Liver (tissue), 3 donors: Measurements from ENCODE around the gene HMG20B.

ENCODE experiments used
- CTCF ChIP-seq: fragments of 150-350 bp; IDR thresholded peaks from 2 replicates; pipeline ENCODE4 v1.5.1; 2017; ENCODE audit warnings: improper control_type of control experiment, low read depth, low read length; ENCODE audit not compliant: missing input control
- GABPA ChIP-seq, 2 donors: IDR thresholded peaks in 1 of 2; conservative IDR thresholded peaks in 1 of 2; 2 replicates each; pipeline ENCODE4 v1.6.1; 2016; ENCODE audit warnings: antibody characterized with exemption in 2 of 2, mild to moderate bottlenecking in 1 of 2, moderate library complexity in 1 of 2
- JUND ChIP-seq, 2 donors: IDR thresholded peaks; 2 replicates each; pipeline ENCODE4 v1.6.1; 2016; ENCODE audit warnings: antibody characterized with exemption in 2 of 2
- NR2F2 ChIP-seq: IDR thresholded peaks from 2 replicates; pipeline ENCODE4 v1.6.1; 2016; ENCODE audit warnings: antibody characterized with exemption
- RAD21 ChIP-seq, 2 donors: IDR thresholded peaks; 2 replicates each; pipeline ENCODE4 v1.6.1; 2016; ENCODE audit warnings: antibody characterized with exemption in 2 of 2, mild to moderate bottlenecking in 2 of 2
- RXRA ChIP-seq, 2 donors: IDR thresholded peaks; 2 replicates each; pipeline ENCODE4 v1.6.1; 2017 to 2018; ENCODE audit warnings: antibody characterized with exemption in 2 of 2, mild to moderate bottlenecking in 1 of 2
- TAF1 ChIP-seq: conservative IDR thresholded peaks from 2 replicates; pipeline ENCODE4 v1.6.1; 2016; ENCODE audit warnings: antibody characterized with exemption, mild to moderate bottlenecking
- YY1 ChIP-seq: IDR thresholded peaks from 2 replicates; pipeline ENCODE4 v1.6.1; 2016; ENCODE audit warnings: antibody characterized with exemption, mild to moderate bottlenecking
- TF ChIP-seq, protein P1 (sequence below): IDR thresholded peaks from 2 replicates; pipeline ENCODE4 v1.6.1; 2016; ENCODE audit warnings: antibody characterized with exemption
- TF ChIP-seq, protein P2 (sequence below): IDR thresholded peaks from 2 replicates; pipeline ENCODE4 v1.6.1; 2016; ENCODE audit warnings: antibody characterized with exemption
- TF ChIP-seq, protein P3 (sequence below): IDR thresholded peaks from 2 replicates; pipeline ENCODE4 v1.6.1; 2016; ENCODE audit warnings: antibody characterized with exemption, mild to moderate bottlenecking
- TF ChIP-seq, protein P4 (sequence below): IDR thresholded peaks from 2 replicates; pipeline ENCODE4 v1.6.1; 2016; ENCODE audit warnings: antibody characterized with exemption
- donor health status: healthy.
- donor health status: healthy.

DNA sequence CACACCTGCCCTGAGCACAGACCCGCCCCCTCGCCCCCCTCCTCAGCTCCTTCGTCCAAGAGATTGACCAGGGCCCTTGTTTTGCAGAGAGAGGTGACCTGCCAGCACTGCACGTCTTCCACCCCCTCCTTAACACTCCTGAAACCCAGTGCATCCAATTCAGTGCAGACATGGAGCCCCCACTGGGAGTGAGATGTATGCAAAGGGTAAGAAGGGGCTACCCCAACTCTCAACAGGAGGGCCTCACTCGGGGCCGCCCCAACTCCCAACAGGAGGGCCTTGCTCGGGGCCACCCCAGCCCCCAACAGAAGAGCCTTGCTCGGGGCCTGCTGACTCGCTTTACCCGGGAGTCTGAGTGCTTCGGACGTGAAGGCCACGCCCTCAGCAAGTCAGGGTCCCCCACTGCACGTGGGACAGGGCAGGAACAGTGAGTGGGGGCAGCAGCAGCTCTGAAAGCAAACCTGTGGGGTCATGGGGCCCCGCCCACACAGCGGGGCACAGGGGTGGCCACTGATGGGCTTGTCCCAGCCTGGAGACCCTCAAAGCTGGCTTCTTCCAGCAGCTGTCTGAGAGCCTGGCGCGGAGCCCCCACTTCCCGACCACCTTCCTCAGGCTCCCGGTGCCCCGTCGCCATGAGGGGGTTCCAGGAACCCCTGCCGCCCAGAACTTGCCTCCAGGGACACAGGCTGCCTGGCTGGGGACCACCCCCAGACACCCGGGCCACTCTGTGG, 48.2 kb downstream of the HMG20B start:
- no peak for TF ChIP-seq CTCF
- TF ChIP-seq JUND (IDR thresholded peaks at IDR 0.05), result no peak
- no peak for TF ChIP-seq TAF1
- TF ChIP-seq, protein P1, sequence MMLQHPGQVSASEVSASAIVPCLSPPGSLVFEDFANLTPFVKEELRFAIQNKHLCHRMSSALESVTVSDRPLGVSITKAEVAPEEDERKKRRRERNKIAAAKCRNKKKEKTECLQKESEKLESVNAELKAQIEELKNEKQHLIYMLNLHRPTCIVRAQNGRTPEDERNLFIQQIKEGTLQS, result no peak
- no peak for TF ChIP-seq RXRA (IDR thresholded peaks at IDR 0.05)
- TF ChIP-seq RAD21 (IDR thresholded peaks at IDR 0.05), result no peak
- no peak for TF ChIP-seq NR2F2
- TF ChIP-seq, protein P2, sequence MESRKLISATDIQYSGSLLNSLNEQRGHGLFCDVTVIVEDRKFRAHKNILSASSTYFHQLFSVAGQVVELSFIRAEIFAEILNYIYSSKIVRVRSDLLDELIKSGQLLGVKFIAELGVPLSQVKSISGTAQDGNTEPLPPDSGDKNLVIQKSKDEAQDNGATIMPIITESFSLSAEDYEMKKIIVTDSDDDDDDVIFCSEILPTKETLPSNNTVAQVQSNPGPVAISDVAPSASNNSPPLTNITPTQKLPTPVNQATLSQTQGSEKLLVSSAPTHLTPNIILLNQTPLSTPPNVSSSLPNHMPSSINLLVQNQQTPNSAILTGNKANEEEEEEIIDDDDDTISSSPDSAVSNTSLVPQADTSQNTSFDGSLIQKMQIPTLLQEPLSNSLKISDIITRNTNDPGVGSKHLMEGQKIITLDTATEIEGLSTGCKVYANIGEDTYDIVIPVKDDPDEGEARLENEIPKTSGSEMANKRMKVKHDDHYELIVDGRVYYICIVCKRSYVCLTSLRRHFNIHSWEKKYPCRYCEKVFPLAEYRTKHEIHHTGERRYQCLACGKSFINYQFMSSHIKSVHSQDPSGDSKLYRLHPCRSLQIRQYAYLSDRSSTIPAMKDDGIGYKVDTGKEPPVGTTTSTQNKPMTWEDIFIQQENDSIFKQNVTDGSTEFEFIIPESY, result no peak
- TF ChIP-seq, protein P3, sequence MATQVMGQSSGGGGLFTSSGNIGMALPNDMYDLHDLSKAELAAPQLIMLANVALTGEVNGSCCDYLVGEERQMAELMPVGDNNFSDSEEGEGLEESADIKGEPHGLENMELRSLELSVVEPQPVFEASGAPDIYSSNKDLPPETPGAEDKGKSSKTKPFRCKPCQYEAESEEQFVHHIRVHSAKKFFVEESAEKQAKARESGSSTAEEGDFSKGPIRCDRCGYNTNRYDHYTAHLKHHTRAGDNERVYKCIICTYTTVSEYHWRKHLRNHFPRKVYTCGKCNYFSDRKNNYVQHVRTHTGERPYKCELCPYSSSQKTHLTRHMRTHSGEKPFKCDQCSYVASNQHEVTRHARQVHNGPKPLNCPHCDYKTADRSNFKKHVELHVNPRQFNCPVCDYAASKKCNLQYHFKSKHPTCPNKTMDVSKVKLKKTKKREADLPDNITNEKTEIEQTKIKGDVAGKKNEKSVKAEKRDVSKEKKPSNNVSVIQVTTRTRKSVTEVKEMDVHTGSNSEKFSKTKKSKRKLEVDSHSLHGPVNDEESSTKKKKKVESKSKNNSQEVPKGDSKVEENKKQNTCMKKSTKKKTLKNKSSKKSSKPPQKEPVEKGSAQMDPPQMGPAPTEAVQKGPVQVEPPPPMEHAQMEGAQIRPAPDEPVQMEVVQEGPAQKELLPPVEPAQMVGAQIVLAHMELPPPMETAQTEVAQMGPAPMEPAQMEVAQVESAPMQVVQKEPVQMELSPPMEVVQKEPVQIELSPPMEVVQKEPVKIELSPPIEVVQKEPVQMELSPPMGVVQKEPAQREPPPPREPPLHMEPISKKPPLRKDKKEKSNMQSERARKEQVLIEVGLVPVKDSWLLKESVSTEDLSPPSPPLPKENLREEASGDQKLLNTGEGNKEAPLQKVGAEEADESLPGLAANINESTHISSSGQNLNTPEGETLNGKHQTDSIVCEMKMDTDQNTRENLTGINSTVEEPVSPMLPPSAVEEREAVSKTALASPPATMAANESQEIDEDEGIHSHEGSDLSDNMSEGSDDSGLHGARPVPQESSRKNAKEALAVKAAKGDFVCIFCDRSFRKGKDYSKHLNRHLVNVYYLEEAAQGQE, result no peak
- no peak for TF ChIP-seq GABPA (IDR thresholded peaks at IDR 0.05 in 1 of 2, conservative IDR thresholded peaks at IDR 0.05 in 1 of 2)
- TF ChIP-seq, protein P4, sequence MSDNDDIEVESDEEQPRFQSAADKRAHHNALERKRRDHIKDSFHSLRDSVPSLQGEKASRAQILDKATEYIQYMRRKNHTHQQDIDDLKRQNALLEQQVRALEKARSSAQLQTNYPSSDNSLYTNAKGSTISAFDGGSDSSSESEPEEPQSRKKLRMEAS, result no peak
- no peak for TF ChIP-seq YY1
